HG03457 (cell line): ENCODE measurements around the gene KCTD7.
"Not testable (repeated sequence)": the region's sequence is repeated elsewhere in the genome, so short reads cannot be mapped to it uniquely, and the experiment has no call there.

Experiments
- ATAC-seq: cut with Tn5 transposase; IDR thresholded peaks from one replicate; pipeline ENCODE4 v1.9.1; 2021; ENCODE audit warnings: moderate number of reproducible peaks; ENCODE audit not compliant: unreplicated experiment

KCTD7 gene

GRCh38 chr7:66628361-66629221 is at the start of gene KCTD7:
Gene KCTD7 (plus strand): TSS chr7:66628881. CDS start chr7:66629065, 184 bp downstream.
- peak; percentile 86 for ATAC-seq

- ATAC-seq, result not testable (repeated sequence)
Measured at GRCh38 chr7:66580380-66580779, 48.3 kb upstream of the KCTD7 start.

GRCh38 chr7:66582816-66583489 is 45.7 kb upstream of the KCTD7 start:
- not testable (repeated sequence) for ATAC-seq

GRCh38 chr7:66583490-66584110 is 45.1 kb upstream of the KCTD7 start:
- no peak for ATAC-seq

GRCh38 chr7:66586181-66586580 is 42.5 kb upstream of the KCTD7 start:
- ATAC-seq, result no peak

- not testable (repeated sequence) for ATAC-seq
Measured at GRCh38 chr7:66588226-66588625, 40.5 kb upstream of the KCTD7 start.

- ATAC-seq, result not testable (repeated sequence)
Measured at GRCh38 chr7:66588856-66589570, 39.7 kb upstream of the KCTD7 start.

GRCh38 chr7:66590302-66591057 is 38.2 kb upstream of the KCTD7 start:
- not testable (repeated sequence) for ATAC-seq

- ATAC-seq, result peak; percentile 24
Measured at GRCh38 chr7:66591058-66591798, 37.5 kb upstream of the KCTD7 start.

GRCh38 chr7:66591799-66592596 is 36.7 kb upstream of the KCTD7 start:
- ATAC-seq, result peak; percentile 92

- not testable (repeated sequence) for ATAC-seq
Measured at GRCh38 chr7:66592597-66593146, 36.0 kb upstream of the KCTD7 start.

- not testable (repeated sequence) for ATAC-seq
Measured at GRCh38 chr7:66594082-66594481, 34.6 kb upstream of the KCTD7 start.

- ATAC-seq, result no peak
Measured at GRCh38 chr7:66597461-66597860, 31.2 kb upstream of the KCTD7 start.

- ATAC-seq, result no peak
Measured at GRCh38 chr7:66602159-66602558, 26.5 kb upstream of the KCTD7 start.

GRCh38 chr7:66604198-66604597 is 24.5 kb upstream of the KCTD7 start:
- no peak for ATAC-seq

GRCh38 chr7:66606540-66607291 is 22.0 kb upstream of the KCTD7 start:
- ATAC-seq, result not testable (repeated sequence)

- no peak for ATAC-seq
Measured at GRCh38 chr7:66609176-66609575, 19.5 kb upstream of the KCTD7 start.

GRCh38 chr7:66614596-66614995 is 14.1 kb upstream of the KCTD7 start:
- ATAC-seq, result not testable (repeated sequence)
